BE2C (cell line): ENCODE data around the gene MTG2.

ENCODE experiments used
- DNase-seq: peaks from one replicate; pipeline ENCODE4 v3.0.0-alpha.2; 2020
- H3K27me3 ChIP-seq: fragments of 250-450 bp; sonication (Bioruptor Pico); 2 replicates; pipeline ENCODE4 v1.5.1; 2020; ENCODE audit warnings: mild to moderate bottlenecking
- H3K36me3 ChIP-seq: fragments of 250-450 bp; sonication (Bioruptor Pico); 2 replicates; pipeline ENCODE4 v1.5.1; 2020; ENCODE audit warnings: mild to moderate bottlenecking
- H3K4me1 ChIP-seq: fragments of 250-450 bp; sonication (Bioruptor Pico); 2 replicates; pipeline ENCODE4 v1.5.1; 2020
- H3K4me3 ChIP-seq: 2 replicates; pipeline ENCODE4 v1.5.1; 2011; ENCODE audit warnings: low read depth, low read length
- H3K9me3 ChIP-seq: fragments of 250-450 bp; sonication (Bioruptor Pico); 2 replicates; pipeline ENCODE4 v1.5.1; 2020
- CTCF ChIP-seq: IDR thresholded peaks from 2 replicates; pipeline ENCODE4 v1.5.1; 2012; ENCODE audit warnings: mild to moderate bottlenecking, low read depth, low read length

Gene MTG2

GRCh38 chr20:62149532-62150309 lies 33.1 kb upstream of the MTG2 start:
- no peak for TF ChIP-seq CTCF
- peaks cover 45% of the 10 kb centered on the region for H3K36me3 ChIP-seq
- no peaks in the 10 kb centered on the region for H3K9me3 ChIP-seq
- H3K4me1 ChIP-seq, result 0 out of 2 replicates have a peak, but pooled peaks cover 2% of the 10 kb centered on the region
- no peak overlapping the region for H3K4me3 ChIP-seq
- H3K27me3 ChIP-seq, result no peaks in the 10 kb centered on the region
- DNase-seq, result no peak

GRCh38 chr20:62150310-62150575 lies 32.6 kb upstream of the MTG2 start:
- no peaks in the 10 kb centered on the region for H3K27me3 ChIP-seq
- peaks cover 43% of the 10 kb centered on the region for H3K36me3 ChIP-seq
- no peak for TF ChIP-seq CTCF
- no peak for DNase-seq
- no peak overlapping the region for H3K4me3 ChIP-seq
- no peaks in the 10 kb centered on the region for H3K9me3 ChIP-seq
- H3K4me1 ChIP-seq, result peaks cover 2% of the 10 kb centered on the region; the same call in 1 of the 2 replicates

- TF ChIP-seq CTCF, result no peak
- peaks cover 12% of the 10 kb centered on the region for H3K4me1 ChIP-seq
- H3K36me3 ChIP-seq, result peaks cover 51% of the 10 kb centered on the region
- no peaks in the 10 kb centered on the region for H3K9me3 ChIP-seq
- H3K27me3 ChIP-seq, result no peaks in the 10 kb centered on the region
- H3K4me3 ChIP-seq, result no peak overlapping the region
- DNase-seq, result no peak
Observed at GRCh38 chr20:62151225-62151624, 31.6 kb upstream of the MTG2 start.

- H3K4me1 ChIP-seq, result peaks cover 18% of the 10 kb centered on the region
- peaks cover 48% of the 10 kb centered on the region for H3K36me3 ChIP-seq
- H3K4me3 ChIP-seq, result no peak overlapping the region
- no peaks in the 10 kb centered on the region for H3K9me3 ChIP-seq
- no peak for TF ChIP-seq CTCF
- no peaks in the 10 kb centered on the region for H3K27me3 ChIP-seq
- no peak for DNase-seq
Observed at GRCh38 chr20:62151835-62152364, 30.9 kb upstream of the MTG2 start.

- Histone ChIP-seq H3K9me3 (no peaks in the 10 kb centered on the region), H3K4me3 (no peak overlapping the region), H3K27me3 (no peaks in the 10 kb centered on the region), H3K36me3 (peaks cover 52% of the 10 kb centered on the region), H3K4me1 (peaks cover 28% of the 10 kb centered on the region)
- TF ChIP-seq CTCF, result no peak
- no peak for DNase-seq
Observed at GRCh38 chr20:62155428-62156253, 27.2 kb upstream of the MTG2 start.

- no peak for TF ChIP-seq CTCF
- Histone ChIP-seq H3K4me3 (no peak overlapping the region), H3K9me3 (no peaks in the 10 kb centered on the region), H3K4me1 (peaks cover 29% of the 10 kb centered on the region), H3K27me3 (no peaks in the 10 kb centered on the region), H3K36me3 (peaks cover 51% of the 10 kb centered on the region)
- no peak for DNase-seq
Observed at GRCh38 chr20:62156254-62156556, 26.6 kb upstream of the MTG2 start.
